ENCODE data around the gene DERA.
"Not testable (repeated sequence)": the region's sequence is repeated elsewhere in the genome, so short reads cannot be mapped to it uniquely, and the experiment has no call there.

The DERA gene

DNA sequence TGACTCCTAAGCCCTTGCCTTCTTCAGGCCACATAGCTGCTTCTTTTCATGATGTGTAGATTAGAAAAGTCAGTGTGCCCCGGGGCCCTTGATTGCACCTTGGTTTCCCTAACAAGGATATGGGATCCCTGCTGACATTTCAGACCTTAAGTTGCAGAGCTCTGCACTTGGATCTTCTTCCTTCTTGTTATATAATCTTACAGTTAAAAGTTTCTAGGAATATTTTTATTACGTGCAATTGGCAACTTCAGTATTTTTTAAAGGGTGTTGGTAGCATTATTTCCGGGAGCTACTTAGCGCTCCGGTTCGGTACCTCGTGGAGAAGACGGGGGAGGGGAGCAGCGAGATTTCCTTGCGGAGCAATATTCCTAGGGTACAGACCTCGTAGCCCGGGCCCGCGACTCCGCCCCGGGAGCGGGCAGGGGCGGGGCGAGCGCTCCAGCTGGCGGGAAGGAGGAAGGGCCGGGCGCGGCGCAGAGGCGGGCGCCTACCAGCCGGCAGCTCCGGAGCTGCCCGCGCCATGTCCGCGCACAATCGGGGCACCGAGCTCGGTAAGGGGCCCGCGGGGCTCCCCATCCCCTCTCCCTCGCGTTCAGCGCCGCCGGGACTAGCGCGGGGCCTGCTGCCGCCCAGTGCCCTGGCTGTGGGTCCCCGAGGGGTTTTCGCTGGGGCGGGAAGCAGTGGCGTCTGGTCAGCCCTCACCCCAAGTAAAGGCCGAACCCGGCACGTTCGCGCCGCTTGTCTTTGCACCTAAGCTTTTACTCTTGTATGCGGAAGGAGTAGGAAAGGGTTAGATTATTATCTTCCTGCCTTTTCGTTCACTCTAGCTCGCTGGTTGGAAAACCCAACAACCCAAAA lies at the start of gene DERA:
TSS of gene DERA (plus strand) at position 469 of the 858 bp plus-strand sequence. CDS start at position 521, 52 bp downstream.
- peak; percentile 46 for DNase-seq

DNA sequence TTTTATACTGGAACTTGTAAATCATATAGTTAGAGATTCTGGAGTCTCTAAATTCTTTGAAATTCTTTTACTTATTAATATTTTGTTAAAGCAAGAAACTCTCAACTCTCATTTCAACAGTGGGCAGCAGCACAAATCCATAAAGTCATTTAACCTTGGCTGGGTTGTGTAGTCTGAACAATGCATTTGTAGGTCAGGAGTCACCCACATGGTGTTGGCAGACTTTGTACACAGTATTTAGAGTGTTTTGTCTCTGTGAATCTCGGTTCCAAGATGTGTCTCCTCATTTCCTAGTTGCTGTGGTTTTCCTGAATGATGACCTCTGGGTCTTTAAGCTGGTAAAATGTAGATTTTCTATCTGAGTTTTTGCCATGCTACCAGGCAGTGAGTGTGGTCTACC lies 49.7 kb upstream of the DERA start:
- DNase-seq = no peak

DNA sequence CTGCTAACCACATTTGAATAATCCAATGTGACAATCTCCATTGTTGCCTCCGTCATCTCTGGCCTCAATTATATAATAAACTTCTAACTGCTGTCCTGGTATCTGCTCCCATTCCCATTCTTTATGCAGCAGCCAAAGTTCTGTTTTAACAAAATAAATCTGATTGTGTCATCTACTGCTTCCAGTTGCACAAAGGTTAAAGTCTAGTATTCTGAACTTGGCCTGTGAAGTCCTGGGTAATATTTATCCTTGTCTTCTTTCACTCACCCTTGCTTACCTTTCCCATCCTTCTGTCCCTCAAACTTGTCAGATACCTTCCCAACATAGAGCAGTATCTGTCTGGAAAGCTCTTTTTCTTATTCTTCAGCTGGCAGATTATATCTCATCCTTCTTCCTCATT lies 48.3 kb upstream of the DERA start:
- DNase-seq = no peak

DNA sequence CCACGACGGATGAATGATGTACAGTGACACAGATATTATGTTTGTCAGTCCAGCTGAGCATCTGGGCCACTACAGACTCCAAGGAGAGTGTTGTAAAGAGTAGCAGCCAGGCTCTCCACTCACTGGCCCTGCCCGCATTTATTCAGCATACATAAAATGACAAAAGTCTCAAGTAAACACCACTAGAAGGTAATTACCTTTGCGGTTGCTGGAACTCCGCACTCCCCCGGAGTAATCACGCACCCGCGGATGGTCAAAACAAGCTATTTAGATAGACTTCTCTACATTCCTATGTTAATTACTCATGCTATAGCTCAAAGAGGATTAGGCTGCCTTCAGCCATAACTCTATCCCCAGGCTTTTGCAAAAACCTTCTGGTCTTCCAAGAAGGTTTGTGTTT lies 47.8 kb upstream of the DERA start:
- no peak for DNase-seq

DNA sequence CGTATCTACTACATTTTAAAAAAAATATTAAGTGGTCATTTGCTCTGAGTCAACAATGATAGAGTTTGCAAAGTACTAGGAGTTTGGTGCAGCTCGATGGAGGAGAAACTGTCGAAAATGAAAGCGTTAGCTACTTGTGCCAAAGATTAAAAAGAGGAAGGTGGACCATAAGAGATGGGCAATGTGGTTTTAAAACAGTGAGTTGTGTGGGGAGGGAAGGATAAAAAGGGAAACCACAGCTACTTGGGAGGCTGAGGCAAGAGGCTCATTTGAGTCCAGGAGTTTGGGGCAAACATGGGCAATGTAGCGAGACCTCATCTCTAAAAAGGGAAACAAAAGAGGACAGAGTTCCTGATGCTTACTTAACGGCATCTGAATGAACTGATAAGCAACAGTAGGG lies 47.1 kb upstream of the DERA start:
- no peak for DNase-seq

DNA sequence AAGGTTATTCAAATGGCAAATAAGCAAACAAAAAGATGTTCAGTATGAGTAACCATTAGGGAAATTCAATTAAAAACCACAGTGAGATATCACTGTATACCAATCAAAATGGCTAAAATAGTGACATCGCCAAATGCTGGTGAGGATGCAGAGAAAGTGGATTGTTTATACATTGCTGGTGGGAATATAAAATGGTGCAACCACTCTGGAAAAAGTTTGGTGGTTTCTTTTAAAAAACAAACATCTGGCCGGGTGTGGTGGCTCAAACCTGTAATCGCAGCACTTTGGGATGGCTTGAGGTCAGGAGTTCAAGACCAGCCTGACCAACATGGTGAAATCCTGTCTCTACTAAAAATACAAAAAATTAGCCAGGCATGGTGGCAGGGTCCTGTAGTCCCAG lies 42.9 kb upstream of the DERA start:
- no peak for DNase-seq

DNA sequence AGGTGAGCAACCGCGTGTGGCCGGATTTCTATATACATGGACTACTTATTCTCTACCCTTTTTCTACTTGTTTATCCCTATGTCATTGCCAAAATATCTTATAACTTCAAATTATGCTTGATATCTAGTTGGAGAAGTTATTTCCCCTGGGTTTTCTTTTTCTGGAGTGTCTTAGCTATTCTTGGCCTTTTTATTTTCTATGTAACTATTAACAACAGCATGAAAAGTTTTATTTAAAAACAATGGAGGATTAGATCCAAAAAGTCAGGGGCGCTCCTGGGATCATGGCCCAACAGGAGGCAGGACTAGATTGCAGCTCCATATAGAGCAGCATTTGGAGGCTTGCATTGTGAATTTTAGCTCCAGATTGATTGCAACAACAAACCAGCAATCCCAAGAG lies 37.6 kb upstream of the DERA start:
- DNase-seq = no peak

DNA sequence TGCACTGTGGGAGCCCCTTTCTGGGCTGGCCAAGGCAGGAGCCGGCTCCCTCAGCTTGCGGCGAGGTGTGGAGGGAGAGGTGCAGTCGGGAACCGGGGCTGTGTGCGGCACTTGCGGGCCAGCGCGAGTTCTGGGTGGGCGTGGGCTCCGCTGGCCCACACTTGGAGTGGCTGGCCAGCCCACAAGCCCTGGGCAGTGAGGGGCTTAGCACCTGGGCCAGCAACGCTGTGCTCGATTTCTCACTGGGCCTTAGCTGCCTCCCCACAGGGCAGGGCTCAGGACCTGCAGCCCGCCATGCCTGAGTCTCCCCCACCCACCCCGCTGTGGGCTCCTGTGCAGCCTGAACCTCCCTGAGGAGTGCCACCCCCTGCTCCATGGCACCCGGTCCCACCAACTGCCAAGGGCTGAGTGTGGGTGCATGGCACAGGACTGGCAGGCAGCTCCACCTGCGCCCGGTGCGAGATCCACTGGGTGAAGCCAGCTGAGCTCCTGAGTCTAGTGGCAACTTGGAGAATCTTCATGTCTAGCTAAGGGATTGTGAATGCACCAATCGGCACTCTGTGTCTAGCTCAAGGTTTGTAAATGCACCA lies 36.5 kb upstream of the DERA start:
- DNase-seq = not testable (repeated sequence)

DNA sequence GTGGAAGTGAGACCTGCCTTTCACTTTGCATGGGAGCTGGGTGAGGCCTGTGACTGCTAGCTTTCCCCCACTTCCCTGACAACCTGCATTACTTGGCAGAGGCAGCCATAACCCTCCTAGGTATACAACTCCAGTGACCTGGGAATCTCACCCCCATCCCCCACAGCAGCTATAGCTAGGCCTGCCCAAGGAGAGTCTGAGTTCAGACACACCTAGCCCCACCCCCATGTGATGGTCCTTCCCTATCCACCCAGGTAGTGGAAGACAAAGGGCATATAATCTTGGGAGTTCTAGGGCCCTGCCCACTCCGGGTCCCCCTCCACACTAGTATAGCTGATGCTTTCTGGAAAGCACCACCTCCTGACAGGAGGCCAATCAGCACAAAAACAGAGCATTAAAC lies 35.3 kb upstream of the DERA start:
- DNase-seq = no peak

DNA sequence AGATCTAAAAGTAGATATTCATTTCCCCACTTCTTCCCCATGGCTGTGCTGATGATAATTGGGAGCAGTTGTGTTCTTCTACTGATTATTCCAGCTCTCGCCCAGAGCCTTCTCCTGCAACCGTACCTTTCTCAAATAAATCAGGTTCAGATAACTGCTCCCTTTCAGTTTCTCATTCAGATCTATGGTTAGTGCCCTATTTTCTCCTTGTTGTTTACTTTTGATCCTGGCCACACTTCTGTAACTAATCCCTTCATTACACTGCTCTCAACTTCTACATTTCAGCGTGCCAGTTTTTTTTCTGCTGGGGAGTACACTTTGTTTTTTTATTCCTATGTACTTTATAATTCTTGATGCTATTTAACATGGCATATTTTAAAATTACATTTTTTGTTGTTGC lies 31.7 kb upstream of the DERA start:
- DNase-seq = no peak

DNA sequence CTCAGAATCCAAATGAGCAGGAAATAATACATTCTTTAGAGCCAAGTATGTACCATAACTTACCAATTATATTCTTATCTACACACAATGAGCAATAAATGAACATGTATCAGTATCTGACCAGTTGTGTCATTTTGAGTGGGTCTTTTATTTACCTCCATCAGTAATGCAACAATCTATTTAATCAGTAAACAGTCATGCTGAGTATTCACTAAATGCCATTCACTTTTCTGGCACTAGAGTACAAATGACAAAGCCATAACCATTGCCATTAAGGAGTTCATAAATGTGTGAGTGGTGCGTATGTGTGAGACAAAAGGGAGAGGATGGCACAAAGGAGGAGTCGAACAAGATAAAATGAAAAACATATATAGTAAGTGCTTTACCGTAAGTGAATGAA lies 30.4 kb upstream of the DERA start:
- DNase-seq = peak; percentile 71

DNA sequence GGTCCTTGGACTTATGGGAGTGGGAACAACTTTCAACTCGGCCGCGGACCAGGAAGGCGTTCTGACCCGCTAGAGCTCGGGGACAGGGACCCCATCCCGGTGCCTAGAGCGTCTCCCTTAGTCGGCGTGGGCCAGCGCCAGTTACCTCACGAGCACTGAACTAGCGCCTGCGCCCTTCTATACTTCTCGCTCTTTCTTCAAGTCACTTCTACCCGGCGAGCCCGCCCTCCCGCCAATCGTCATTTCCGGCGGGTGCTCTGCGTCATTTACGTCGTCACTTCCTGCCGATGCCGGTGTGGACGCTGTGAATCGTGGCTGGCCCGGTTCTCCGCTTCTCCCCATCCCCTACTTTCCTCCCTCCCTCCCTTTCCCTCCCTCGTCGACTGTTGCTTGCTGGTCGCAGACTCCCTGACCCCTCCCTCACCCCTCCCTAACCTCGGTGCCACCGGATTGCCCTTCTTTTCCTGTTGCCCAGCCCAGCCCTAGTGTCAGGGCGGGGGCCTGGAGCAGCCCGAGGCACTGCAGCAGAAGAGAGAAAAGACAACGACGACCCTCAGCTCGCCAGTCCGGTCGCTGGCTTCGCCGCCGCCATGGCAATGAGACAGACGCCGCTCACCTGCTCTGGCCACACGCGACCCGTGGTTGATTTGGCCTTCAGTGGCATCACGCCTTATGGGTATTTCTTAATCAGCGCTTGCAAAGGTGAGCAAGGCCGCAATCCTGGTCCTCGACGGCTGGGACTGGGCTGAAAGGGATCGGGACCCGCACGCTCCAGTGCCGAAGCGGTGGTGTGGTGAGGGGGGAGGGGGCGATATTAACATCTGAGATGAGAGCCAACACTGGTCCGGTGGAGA lies 28.8 kb upstream of the DERA start, which contains the start of gene STRAP:
TSS of gene STRAP (plus strand) at position 270 of the 854 bp plus-strand sequence. CDS start at position 591, 321 bp downstream.
- DNase-seq = peak; percentile 88

DNA sequence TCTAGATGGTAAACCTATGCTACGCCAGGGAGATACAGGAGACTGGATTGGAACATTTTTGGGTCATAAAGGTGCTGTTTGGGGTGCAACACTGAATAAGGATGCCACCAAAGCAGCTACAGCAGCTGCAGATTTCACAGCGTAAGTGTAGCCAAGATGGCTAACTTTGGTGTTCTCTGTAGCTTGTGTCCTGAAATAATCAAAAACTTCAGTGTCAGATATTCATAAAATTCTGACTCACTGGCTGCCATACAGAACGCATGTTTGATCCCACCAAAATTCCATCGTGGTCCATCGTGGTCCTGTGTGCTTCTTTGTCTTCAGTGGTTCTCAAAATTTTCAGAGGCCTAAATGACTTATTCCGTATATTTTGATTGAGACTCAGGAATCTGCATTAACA lies 27.6 kb upstream of the DERA start:
- DNase-seq = no peak

DNA sequence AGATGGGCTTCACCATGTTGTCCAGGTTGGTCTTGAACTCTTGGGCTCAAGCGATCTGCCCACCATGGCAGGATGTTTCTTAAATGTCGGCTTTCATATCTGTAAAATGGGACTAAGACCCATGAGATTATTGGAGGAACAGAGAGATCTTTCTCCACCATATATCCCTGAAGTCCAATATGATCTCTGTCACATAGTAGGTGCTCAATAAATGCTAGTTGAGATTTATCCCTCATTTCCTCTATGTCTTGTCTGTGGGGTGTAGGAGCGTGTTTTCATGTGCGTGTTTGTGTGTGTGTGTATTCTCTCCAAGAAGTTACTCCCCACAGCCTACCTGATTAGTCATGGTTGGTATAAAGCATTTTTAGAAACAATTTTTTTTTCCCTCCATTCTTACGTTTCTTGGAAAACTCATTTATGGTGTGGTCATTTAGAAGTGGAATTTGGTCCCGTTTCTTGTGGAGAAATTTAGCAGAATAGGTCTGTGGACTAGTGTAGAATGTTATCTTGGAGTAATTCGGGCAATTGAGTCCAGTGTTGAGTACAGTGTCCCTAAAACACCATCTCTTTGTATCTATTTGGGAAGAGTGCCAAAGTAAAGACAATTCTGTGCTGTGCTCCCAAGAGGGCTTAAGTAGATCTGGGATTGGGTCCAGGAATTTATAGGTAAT lies 24.6 kb upstream of the DERA start:
- DNase-seq = peak; percentile 59

DNA sequence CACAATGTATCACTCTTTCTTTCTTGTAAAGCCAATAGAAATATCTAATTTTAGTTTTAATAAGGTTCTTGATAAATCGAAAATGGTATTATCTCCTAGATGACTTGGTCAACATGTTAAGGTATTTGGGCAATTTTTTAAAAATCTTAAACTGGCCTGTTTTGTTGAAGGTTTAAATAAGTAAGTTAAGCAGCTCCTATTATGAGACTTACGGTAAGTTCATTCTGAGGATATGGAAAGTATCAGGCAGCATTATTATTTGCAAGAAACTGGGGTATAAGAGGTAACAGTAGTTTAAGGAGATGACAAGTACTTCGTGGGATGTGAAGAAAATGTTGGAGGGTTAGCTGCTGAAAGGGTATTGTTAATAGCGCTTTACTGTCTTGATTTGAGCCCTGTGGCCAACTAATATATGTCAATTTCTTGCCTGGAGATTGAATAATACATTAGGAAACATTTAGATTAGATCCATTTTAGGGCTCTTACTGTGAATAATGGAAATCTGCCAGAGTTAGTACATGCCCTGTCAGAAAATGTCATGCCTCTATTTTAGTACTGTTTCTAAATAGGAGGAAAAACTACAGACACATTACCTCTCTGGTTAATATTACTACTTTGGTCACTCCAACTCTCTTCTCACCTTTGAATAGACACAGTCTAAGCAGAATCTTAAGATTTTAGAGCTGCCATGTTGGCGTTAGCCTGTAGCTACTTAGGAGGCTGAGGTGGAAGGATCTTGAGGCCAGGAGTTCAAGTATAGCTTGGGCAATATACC lies 23.9 kb upstream of the DERA start:
- DNase-seq = no peak

DNA sequence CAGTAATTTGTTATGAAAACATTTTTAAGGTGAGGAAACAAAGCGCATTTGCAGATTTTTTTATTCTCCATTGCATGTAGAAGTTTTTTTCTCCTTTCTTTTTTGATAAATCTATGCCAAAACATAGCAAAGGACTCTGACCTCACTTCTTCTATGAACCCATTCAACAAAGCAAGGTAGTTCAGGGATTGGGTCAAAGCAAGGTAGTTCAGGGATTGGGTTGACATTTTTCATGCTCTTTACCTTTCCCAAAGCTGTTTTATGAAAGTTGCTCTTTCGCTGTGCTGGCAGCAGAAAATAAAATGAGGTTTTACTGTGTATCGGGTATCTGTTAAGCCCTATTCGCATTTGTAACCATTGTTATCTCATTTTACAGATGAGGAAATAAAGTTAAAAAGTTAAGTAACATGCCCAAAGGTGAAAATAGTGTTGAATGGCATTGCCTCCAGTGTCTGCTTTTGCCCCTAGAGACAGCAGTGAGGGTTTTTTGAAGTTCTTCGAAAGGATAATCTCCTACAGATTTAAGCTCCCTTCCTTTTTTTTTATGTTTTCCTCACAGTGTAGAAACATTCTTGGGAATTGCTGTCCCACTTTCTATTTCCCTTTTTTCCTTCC lies 18.4 kb upstream of the DERA start:
- DNase-seq = no peak

DNA sequence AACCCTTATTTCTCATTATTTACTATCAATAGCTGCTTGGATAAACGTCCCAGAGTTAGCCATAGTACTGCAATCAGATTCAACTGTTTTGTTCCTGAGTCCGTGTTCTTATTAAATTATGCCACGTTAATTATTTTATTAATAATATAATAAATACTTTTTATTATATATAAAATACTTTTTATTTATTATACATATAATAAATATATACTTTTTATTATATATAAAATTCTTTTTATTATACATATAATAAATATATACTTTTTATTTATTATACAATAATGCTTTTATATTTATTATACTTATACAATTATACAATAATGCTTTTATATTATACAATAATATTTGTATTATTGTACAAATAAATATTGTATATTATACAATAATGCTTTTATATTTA lies 17.9 kb upstream of the DERA start:
- no peak for DNase-seq

DNA sequence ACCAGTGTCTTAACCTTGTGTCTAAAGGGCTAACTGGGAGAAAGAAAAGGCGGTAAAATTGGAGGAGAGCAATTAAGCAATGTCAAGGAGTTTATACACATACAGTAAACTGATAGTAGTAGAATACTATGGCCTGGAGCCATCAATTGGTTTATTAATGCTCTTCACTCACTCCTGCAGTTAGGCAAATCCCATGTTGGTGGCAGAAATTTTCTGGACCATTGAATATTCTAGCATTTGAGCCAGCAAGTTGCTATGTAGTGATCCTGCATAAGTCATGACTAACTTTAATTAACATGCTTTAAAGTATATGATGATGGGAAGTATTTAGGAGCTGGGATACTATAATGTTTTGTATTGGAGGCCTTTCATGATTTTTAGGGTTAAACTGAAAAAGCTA lies 14.3 kb upstream of the DERA start:
- DNase-seq = no peak

DNA sequence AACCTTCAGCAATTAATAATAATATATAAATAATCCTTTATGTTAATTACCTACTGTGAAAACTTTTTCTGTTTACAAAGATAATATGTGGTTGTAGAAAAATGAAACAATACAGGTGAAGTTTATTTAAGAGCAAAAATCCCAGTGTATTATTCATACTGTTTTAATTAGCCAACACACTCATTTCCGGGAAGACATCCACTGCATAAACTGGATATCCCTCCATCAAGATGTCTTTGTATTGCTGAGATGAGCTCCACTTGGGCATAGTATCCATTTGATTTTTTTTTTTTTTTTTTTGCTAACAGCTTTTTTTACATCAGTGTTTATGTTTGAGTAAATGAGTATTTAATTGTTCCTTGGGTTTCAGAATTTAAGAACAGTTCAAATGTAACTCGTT lies 13.7 kb upstream of the DERA start:
- no peak for DNase-seq

DNA sequence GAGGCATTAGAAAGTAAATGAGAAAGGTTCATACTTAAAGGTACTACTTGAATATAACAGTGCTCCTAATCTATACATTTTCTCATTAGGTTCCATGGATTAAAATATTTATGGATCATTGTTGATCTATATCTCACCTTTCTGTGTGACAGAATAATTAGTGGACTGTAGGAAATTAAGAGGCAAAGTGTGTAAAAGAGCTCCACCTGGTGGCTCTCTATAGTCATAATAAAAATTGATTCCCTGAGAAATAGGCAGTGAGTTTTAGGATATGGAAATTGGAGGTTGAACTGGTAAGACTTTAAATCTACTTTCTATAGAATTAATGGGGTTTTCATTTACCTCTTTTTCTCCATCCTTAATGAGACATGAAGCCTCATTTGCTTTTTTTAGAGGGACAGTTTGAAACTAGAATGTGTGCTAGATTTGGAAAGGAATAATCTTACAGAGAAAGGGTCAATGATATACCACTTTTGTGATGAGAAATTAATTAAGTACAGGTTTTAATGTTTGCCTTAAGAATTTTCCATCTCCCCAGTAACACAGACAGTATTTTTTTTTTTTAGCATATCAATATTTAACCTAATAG lies 11.8 kb upstream of the DERA start:
- no peak for DNase-seq

DNA sequence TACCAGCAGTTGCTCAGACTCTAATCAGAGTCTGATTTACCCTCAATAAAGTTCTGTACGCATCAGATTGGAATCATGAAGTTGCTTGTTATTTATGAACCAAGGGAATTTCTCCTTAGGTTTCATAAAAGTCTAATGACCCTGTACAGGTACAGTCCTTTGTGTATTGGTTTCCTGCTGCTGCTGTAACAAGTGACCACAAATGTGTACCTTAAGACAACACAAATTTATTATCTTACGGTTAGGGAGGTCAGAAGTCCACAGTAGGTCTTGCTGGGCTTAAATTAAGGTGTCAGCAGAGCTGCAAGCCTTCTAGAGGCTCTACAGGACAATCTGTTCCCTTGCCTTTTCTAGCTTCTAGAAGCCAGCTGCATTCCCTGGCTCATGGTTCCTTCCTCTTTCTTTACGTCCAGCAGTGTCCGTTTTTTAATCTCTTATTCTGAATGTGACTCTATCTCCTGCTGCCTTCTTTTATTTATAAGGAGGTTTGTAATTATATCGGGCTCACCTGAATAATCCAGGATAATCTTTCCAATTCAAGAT lies 6.7 kb upstream of the DERA start:
- no peak for DNase-seq

Data from NCI-H748 treated with DMSO at 0.1 percent for 48 hours (cell line).